H9 (cell line): Measurements from ENCODE around the gene SLC2A4RG. TPM values are rescaled to one million over a fixed set of nuclear protein-coding genes. Genes with fewer than 3 reads are reported as not detected.

Experiments used
- DNase-seq: peaks from one replicate; pipeline ENCODE4 v3.0.0-alpha.2; 2017
- H2AFZ ChIP-seq: one replicate; pipeline ENCODE4 v1.6.1; 2013; ENCODE audit warnings: mild to moderate bottlenecking, low read length, control low read depth, moderate library complexity
- H2AK5ac ChIP-seq: 2 replicates; pipeline ENCODE4 v1.6.1; 2013; ENCODE audit warnings: low read length, control low read depth, mixed read lengths; ENCODE audit not compliant: insufficient read length
- H2BK120ac ChIP-seq: one replicate; pipeline ENCODE4 v1.6.1; 2013; ENCODE audit warnings: low read depth, mild to moderate bottlenecking, low read length, control low read depth, inconsistent platforms; ENCODE audit not compliant: poor library complexity, severe bottlenecking
- H2BK12ac ChIP-seq: 2 replicates; pipeline ENCODE4 v1.6.1; 2013; ENCODE audit warnings: low read length, control low read depth, mixed read lengths, low read depth; ENCODE audit not compliant: insufficient read length
- H2BK15ac ChIP-seq: 2 replicates; pipeline ENCODE4 v1.6.1; 2013; ENCODE audit warnings: low read depth, low read length, control low read depth
- H2BK20ac ChIP-seq: one replicate; pipeline ENCODE4 v1.6.1; 2013; ENCODE audit warnings: low read depth, mild to moderate bottlenecking, low read length, control low read depth, inconsistent platforms; ENCODE audit not compliant: poor library complexity, severe bottlenecking
- H2BK5ac ChIP-seq: 2 replicates; pipeline ENCODE4 v1.6.1; 2013; ENCODE audit warnings: low read length, control low read depth, mixed read lengths; ENCODE audit not compliant: insufficient read length
- H3K14ac ChIP-seq: 2 replicates; pipeline ENCODE4 v1.6.1; 2013; ENCODE audit warnings: low read length, control low read depth; ENCODE audit not compliant: insufficient read depth
- H3K18ac ChIP-seq: 2 replicates; pipeline ENCODE4 v1.6.1; 2013; ENCODE audit warnings: low read depth, mild to moderate bottlenecking, mixed read lengths, low read length, control low read depth; ENCODE audit not compliant: insufficient read length
- H3K23ac ChIP-seq: 2 replicates; pipeline ENCODE4 v1.6.1; 2013; ENCODE audit warnings: low read length, control low read depth, mixed read lengths, low read depth; ENCODE audit not compliant: insufficient read length
- H3K23me2 ChIP-seq: 2 replicates; pipeline ENCODE4 v1.6.1; 2013; ENCODE audit warnings: low read depth, mild to moderate bottlenecking, mixed read lengths, low read length, control low read depth; ENCODE audit not compliant: insufficient read length, poor library complexity, severe bottlenecking
- H3K27ac ChIP-seq: 2 replicates; pipeline ENCODE4 v1.5.1; 2013; ENCODE audit warnings: low read length, control low read depth, mixed read lengths, low read depth; ENCODE audit not compliant: insufficient read length
- H3K27me3 ChIP-seq: 2 replicates; pipeline ENCODE4 v1.6.1; 2013; ENCODE audit warnings: low read length, control low read depth, inconsistent platforms; ENCODE audit not compliant: insufficient read depth
- H3K4ac ChIP-seq: 2 replicates; pipeline ENCODE4 v1.6.1; 2013; ENCODE audit warnings: low read depth, mild to moderate bottlenecking, control low read depth, inconsistent platforms, low read length, moderate library complexity
- H3K4me1 ChIP-seq: 2 replicates; pipeline ENCODE4 v1.6.1; 2013; ENCODE audit warnings: low read length, control low read depth, inconsistent platforms; ENCODE audit not compliant: insufficient read depth
- H3K4me2 ChIP-seq: 2 replicates; pipeline ENCODE4 v1.6.1; 2013; ENCODE audit warnings: low read length, control low read depth, mixed read lengths; ENCODE audit not compliant: insufficient read length, insufficient read depth
- H3K56ac ChIP-seq: 2 replicates; pipeline ENCODE4 v1.6.1; 2013; ENCODE audit warnings: low read depth, mild to moderate bottlenecking, mixed read lengths, low read length, control low read depth; ENCODE audit not compliant: insufficient read length
- H3K79me1 ChIP-seq: 2 replicates; pipeline ENCODE4 v1.6.1; 2013; ENCODE audit warnings: low read depth, mild to moderate bottlenecking, moderate library complexity, low read length, control low read depth, inconsistent platforms; ENCODE audit not compliant: insufficient read depth, poor library complexity, severe bottlenecking
- H3K79me2 ChIP-seq: 2 replicates; pipeline ENCODE4 v1.6.1; 2013; ENCODE audit warnings: low read length, control low read depth, inconsistent platforms; ENCODE audit not compliant: insufficient read depth
- H3K9ac ChIP-seq: 2 replicates; pipeline ENCODE4 v1.6.1; 2013; ENCODE audit warnings: low read length, control low read depth, mixed read lengths; ENCODE audit not compliant: insufficient read length; ENCODE audit errors: extremely low read depth
- H3K9me3 ChIP-seq: one replicate; pipeline ENCODE4 v1.6.1; 2013; ENCODE audit warnings: low read depth, low read length, inconsistent platforms; ENCODE audit not compliant: control insufficient read depth
- H3T11ph ChIP-seq: one replicate; pipeline ENCODE4 v1.6.1; 2013; ENCODE audit warnings: mild to moderate bottlenecking, low read length, control low read depth, inconsistent platforms
- H4K20me1 ChIP-seq: one replicate; pipeline ENCODE4 v1.6.1; 2013; ENCODE audit not compliant: control insufficient read depth, insufficient read length, insufficient read depth
- H4K5ac ChIP-seq: 2 replicates; pipeline ENCODE4 v1.6.1; 2013; ENCODE audit warnings: low read depth, mild to moderate bottlenecking, mixed read lengths, low read length, control low read depth; ENCODE audit not compliant: insufficient read length
- H4K8ac ChIP-seq: replicated peaks from 2 replicates; pipeline ENCODE4 v1.6.1; 2013; ENCODE audit warnings: low read length, control low read depth, mixed read lengths, low read depth; ENCODE audit not compliant: insufficient read length
- H4K91ac ChIP-seq: 2 replicates; pipeline ENCODE4 v1.6.1; 2013; ENCODE audit warnings: low read depth, mild to moderate bottlenecking, moderate library complexity, mixed read lengths, low read length, control low read depth; ENCODE audit not compliant: insufficient read length
- H3K27ac Mint-ChIP-seq, 3 experiments: 2 replicates in 2 of 3; 3 replicates in 1 of 3; pipeline ENCODE4 v1.8.0; 2020 to 2021; ENCODE audit warnings: mixed read lengths in 3 of 3, mild to moderate bottlenecking in 1 of 3, moderate library complexity in 1 of 3
- H3K27me3 Mint-ChIP-seq: 2 replicates; pipeline ENCODE4 v1.8.0; 2021; ENCODE audit warnings: low read depth, mild to moderate bottlenecking, moderate library complexity, mixed read lengths
- H3K36me3 Mint-ChIP-seq, 3 experiments: 2 replicates in 2 of 3; 3 replicates in 1 of 3; pipeline ENCODE4 v1.8.0; 2020 to 2021; ENCODE audit warnings: low read depth in 3 of 3, mixed read lengths in 3 of 3; ENCODE audit not compliant: insufficient read depth in 1 of 3
- H3K4me1 Mint-ChIP-seq, 2 experiments: 2 replicates each; pipeline ENCODE4 v1.8.0; 2020; ENCODE audit warnings: mixed read lengths in 2 of 2
- H3K4me3 Mint-ChIP-seq, 2 experiments: 2 replicates in 1 of 2; 3 replicates in 1 of 2; pipeline ENCODE4 v1.8.0; 2020 to 2021; ENCODE audit warnings: mild to moderate bottlenecking in 2 of 2, mixed read lengths in 2 of 2, moderate library complexity in 1 of 2
- H3K9me3 Mint-ChIP-seq, 2 experiments: 2 replicates in 1 of 2; 3 replicates in 1 of 2; pipeline ENCODE4 v1.8.0; 2020; ENCODE audit warnings: mild to moderate bottlenecking in 2 of 2, mixed read lengths in 2 of 2, moderate library complexity in 1 of 2
- CTCF ChIP-seq: fragments of 200-600 bp; sonication (generic); conservative IDR thresholded peaks from 3 replicates; pipeline ENCODE4 v1.8.0; 2021; ENCODE audit warnings: antibody characterized with exemption, mild to moderate bottlenecking
- WGBS: extraction: QIAGEN DNeasy Blood & Tissue Kit; methylation state at CpG from one replicate; pipeline ENCODE4 v1.1.7; 2013; ENCODE audit warnings: missing lambda C conversion rate, low lambda C conversion rate, mixed read lengths; ENCODE audit not compliant: insufficient read length; ENCODE audit errors: extremely low coverage; 5-methylcytosine and 5-hydroxymethylcytosine counted together
- total RNA-seq: library from RNA; stranded (reverse); gene quantifications from 2 replicates; pipeline ENCODE4 v1.2.1, GENCODE V29; 2021

The SLC2A4RG gene
- total RNA-seq, 1 experiment from 2014 or later, result 43.9 TPM

- DNase-seq, result no peak
- H3K27ac ChIP-seq, result no peak overlapping the region
- no peak overlapping the region for H3K4me3 Mint-ChIP-seq
- no peak overlapping the region for H3K4me2 ChIP-seq
- no peak overlapping the region for H4K91ac ChIP-seq
- H3K36me3 Mint-ChIP-seq, result peaks cover 51 to 67% (median 63%) of the 10 kb centered on the region in 3 experiments
- no peaks in the 10 kb centered on the region for H3K23me2 ChIP-seq
- no peak overlapping the region for H4K8ac ChIP-seq
- H3K4me1 ChIP-seq, result no peaks in the 10 kb centered on the region
- no peak overlapping the region for H3T11ph ChIP-seq
- no peak overlapping the region for H2BK20ac ChIP-seq
- H3K23ac ChIP-seq, result no peak overlapping the region
- no peak overlapping the region for H3K18ac ChIP-seq
- peaks cover 7% of the 10 kb centered on the region for H3K79me1 ChIP-seq
- H3K9ac ChIP-seq, result no peak overlapping the region
- peaks cover 4% of the 10 kb centered on the region; the same call in 1 of the 2 replicates for H3K79me2 ChIP-seq
- no peaks in the 10 kb centered on the region for H3K27me3 ChIP-seq
- no peak overlapping the region for H3K14ac ChIP-seq
- H3K9me3 ChIP-seq, result no peaks in the 10 kb centered on the region
- TF ChIP-seq CTCF, result no peak
- no peaks in the 10 kb centered on the region for H4K20me1 ChIP-seq
- no peaks in the 10 kb centered on the region for H3K4me1 Mint-ChIP-seq
- no peak overlapping the region for H3K27ac Mint-ChIP-seq
- H2AK5ac ChIP-seq, result no peak overlapping the region
- H3K56ac ChIP-seq, result no peak overlapping the region
- no peak overlapping the region for H2AFZ ChIP-seq
- H3K4ac ChIP-seq, result no peak overlapping the region
- no CpG with 5 or more reads among the region's 5 CpGs for WGBS
- H2BK15ac ChIP-seq, result no peak overlapping the region
- no peak overlapping the region for H2BK120ac ChIP-seq
- no peak overlapping the region for H2BK5ac ChIP-seq
- no peak overlapping the region for H2BK12ac ChIP-seq
- peaks cover 0 to 5% of the 10 kb centered on the region in 2 experiments; a peak in 4 of 5 replicates for H3K9me3 Mint-ChIP-seq
- no peak overlapping the region for H4K5ac ChIP-seq
- no peaks in the 10 kb centered on the region for H3K27me3 Mint-ChIP-seq
These were observed 24.7 kb upstream of the SLC2A4RG start for GRCh38 chr20:63714858-63715257.
